Gastrocnemius medialis (tissue), 4 donors: ENCODE results near the gene DPYD. TPM values are rescaled to one million over a fixed set of nuclear protein-coding genes. Genes with fewer than 3 reads are reported as not detected.

Experiments
- ATAC-seq, 2 donors: fragments of 150-250 bp; one replicate each; pipeline ENCODE4 v1.9.1; 2016
- DNase-seq, 2 donors: peaks; one replicate each; pipeline ENCODE4 v3.0.0-alpha.2; 2019
- H3K27ac ChIP-seq, 4 donors: fragments of 200-600 bp; sonication (generic); 1 replicate in 1 of 4; 2 replicates in 3 of 4; pipeline ENCODE4 v1.5.1; 2016 to 2018; ENCODE audit warnings: mild to moderate bottlenecking in 2 of 4, moderate library complexity in 1 of 4
- H3K27me3 ChIP-seq, 3 donors: fragments of 200-600 bp; sonication (generic) in 2 of 3; 1 replicate in 1 of 3; 2 replicates in 2 of 3; pipeline versions ENCODE4 v1.5.1 to v1.6.0; 2016 to 2019; ENCODE audit warnings: mild to moderate bottlenecking in 1 of 3, moderate library complexity in 1 of 3
- H3K36me3 ChIP-seq, 2 donors: fragments of 200-600 bp; sonication (generic) in 1 of 2; one replicate each; pipeline ENCODE4 v1.5.1; 2017 to 2018
- H3K4me1 ChIP-seq, 2 donors: fragments of 200-600 bp; sonication (generic) in 1 of 2; one replicate each; pipeline ENCODE4 v1.5.1; 2016 to 2017; ENCODE audit warnings: mild to moderate bottlenecking in 2 of 2
- H3K4me3 ChIP-seq, 4 donors: fragments of 200-600 bp; sonication (generic) in 3 of 4; 1 replicate in 1 of 4; 2 replicates in 3 of 4; pipeline ENCODE4 v1.5.1; 2016 to 2019; ENCODE audit warnings: mild to moderate bottlenecking in 2 of 4
- H3K9me3 ChIP-seq, 3 donors: fragments of 200-600 bp; sonication (generic) in 2 of 3; 1 replicate in 1 of 3; 2 replicates in 2 of 3; pipeline ENCODE4 v1.5.1; 2016 to 2019
- CTCF ChIP-seq, 5 experiments: fragments of 450-650 bp in 3 of 5; fragments of 200-600 bp in 2 of 5; sonication (generic) in 2 of 5; IDR thresholded peaks in 4 of 5; conservative IDR thresholded peaks in 1 of 5; 1 replicate in 4 of 5; 2 replicates in 1 of 5; pipeline ENCODE4 v1.5.1; 2016 to 2019; ENCODE audit warnings: antibody characterized with exemption in 5 of 5, mild to moderate bottlenecking in 3 of 5, moderate library complexity in 3 of 5
- POLR2A ChIP-seq, 2 donors: fragments of 450-650 bp; IDR thresholded peaks; one replicate each; pipeline ENCODE4 v1.6.1; 2017; ENCODE audit warnings: antibody characterized with exemption in 2 of 2, mild to moderate bottlenecking in 2 of 2, moderate library complexity in 2 of 2
- in situ Hi-C, 4 donors: fragments of 200-750 bp; cut with MboI; loops; one replicate each; pipeline versions ENCODE4 v1.15.0 to v1.8.0; 2017; ENCODE audit warnings: low sequenced_read_pairs in 4 of 4
- intact Hi-C: fragments of 100-400 bp; cut with DNase I; formaldehyde crosslinking; loops from one replicate; pipeline ENCODE4 v1.15.1; 2023; ENCODE audit warnings: low total_unique reads
- total RNA-seq, 4 donors: library from RNA; depleted of rRNA; stranded (reverse); fragments of >200 nt; gene quantifications; one replicate each; pipeline versions ENCODE4 v1.1.0 to v1.2.3, GENCODE V29; 2016

Gene DPYD
- total RNA-seq, 4 donors from 2014 or later = 4.6 to 13.9 (median 9.1) TPM

- TF ChIP-seq CTCF (IDR thresholded peaks at IDR 0.05 in 4 of 5, conservative IDR thresholded peaks at IDR 0.05 in 1 of 5) = no peak
- DNase-seq (no peak), ATAC-seq (no peak)
- no peaks in the 10 kb centered on the region for H3K36me3 ChIP-seq
- intact Hi-C loops = no loop called here
- no peak overlapping the region for H3K4me3 ChIP-seq
- H3K9me3 ChIP-seq = no peaks in the 10 kb centered on the region
- H3K27ac ChIP-seq = no peak overlapping the region
- H3K27me3 ChIP-seq = no peaks in the 10 kb centered on the region
- H3K4me1 ChIP-seq = no peaks in the 10 kb centered on the region
- in situ Hi-C loops = no loop called here
Measured at GRCh38 chr1:97685360-97685759, 235.5 kb downstream of the DPYD start.

- intact Hi-C loops = no loop called here
- no peak for DNase-seq
- no peak for ATAC-seq
- Histone ChIP-seq H3K27ac (no peak overlapping the region), H3K4me3 (no peak overlapping the region), H3K9me3 (no peaks in the 10 kb centered on the region), H3K36me3 (peaks cover 0 to 9% of the 10 kb centered on the region in 2 donors), H3K4me1 (no peaks in the 10 kb centered on the region), H3K27me3 (no peaks in the 10 kb centered on the region)
- TF ChIP-seq POLR2A (IDR thresholded peaks at IDR 0.05) (no peak), CTCF (IDR thresholded peaks at IDR 0.05 in 4 of 5, conservative IDR thresholded peaks at IDR 0.05 in 1 of 5) (no peak)
- in situ Hi-C loops = no loop called here
Measured at GRCh38 chr1:97680894-97681293, 239.9 kb downstream of the DPYD start.

GRCh38 chr1:97680470-97680869, 240.4 kb downstream of the DPYD start:
- DNase-seq (no peak), ATAC-seq (no peak)
- H3K36me3 ChIP-seq = peaks cover 0 to 9% of the 10 kb centered on the region in 2 donors
- intact Hi-C loops (no loop called here), in situ Hi-C loops (no loop called here)
- no peaks in the 10 kb centered on the region for H3K27me3 ChIP-seq
- no peak overlapping the region for H3K27ac ChIP-seq
- H3K9me3 ChIP-seq = no peaks in the 10 kb centered on the region
- no peak for TF ChIP-seq CTCF (IDR thresholded peaks at IDR 0.05 in 4 of 5, conservative IDR thresholded peaks at IDR 0.05 in 1 of 5)
- no peak for TF ChIP-seq POLR2A (IDR thresholded peaks at IDR 0.05)
- H3K4me1 ChIP-seq = no peaks in the 10 kb centered on the region
- no peak overlapping the region for H3K4me3 ChIP-seq

GRCh38 chr1:97677702-97678101, 243.1 kb downstream of the DPYD start:
- no peak for DNase-seq
- H3K27me3 ChIP-seq = no peaks in the 10 kb centered on the region
- no peaks in the 10 kb centered on the region for H3K9me3 ChIP-seq
- H3K4me3 ChIP-seq = no peak overlapping the region
- no peak for ATAC-seq
- TF ChIP-seq CTCF (IDR thresholded peaks at IDR 0.05 in 4 of 5, conservative IDR thresholded peaks at IDR 0.05 in 1 of 5) (no peak), POLR2A (IDR thresholded peaks at IDR 0.05) (no peak)
- H3K27ac ChIP-seq = no peak overlapping the region
- in situ Hi-C loops = no loop called here
- peaks cover 3 to 9% of the 10 kb centered on the region in 2 donors for H3K36me3 ChIP-seq
- intact Hi-C loops = no loop called here
- no peaks in the 10 kb centered on the region for H3K4me1 ChIP-seq

GRCh38 chr1:97674517-97674916, 246.3 kb downstream of the DPYD start:
- in situ Hi-C loops = no loop called here
- ATAC-seq (no peak), DNase-seq (no peak)
- Histone ChIP-seq H3K4me1 (no peaks in the 10 kb centered on the region), H3K9me3 (no peaks in the 10 kb centered on the region), H3K4me3 (no peak overlapping the region), H3K27me3 (no peaks in the 10 kb centered on the region), H3K27ac (no peak overlapping the region), H3K36me3 (peaks cover 3 to 9% of the 10 kb centered on the region in 2 donors)
- no peak for TF ChIP-seq CTCF (IDR thresholded peaks at IDR 0.05 in 4 of 5, conservative IDR thresholded peaks at IDR 0.05 in 1 of 5)
- TF ChIP-seq POLR2A (IDR thresholded peaks at IDR 0.05) = no peak
- intact Hi-C loops = no loop called here
